Measurements from ENCODE around the gene ANKS6.

ANKS6 gene

GRCh38 chr9:98738741-98739140 is 57.6 kb downstream of the ANKS6 start:
- no peak for DNase-seq (ENCODE audit: low read depth in 4 of 4, low spot score in 1 of 4)

GRCh38 chr9:98736226-98736625 is 60.1 kb downstream of the ANKS6 start:
- DNase-seq (ENCODE audit: low read depth in 4 of 4, low spot score in 1 of 4): no peak

GRCh38 chr9:98732801-98733200 is 63.6 kb downstream of the ANKS6 start:
- no peak for DNase-seq (ENCODE audit: low read depth in 4 of 4, low spot score in 1 of 4)

- DNase-seq (ENCODE audit: low read depth in 4 of 4, low spot score in 1 of 4): no peak
These were observed 64.3 kb downstream of the ANKS6 start for GRCh38 chr9:98732091-98732490.

- no peak for DNase-seq (ENCODE audit: low read depth in 4 of 4, low spot score in 1 of 4)
These were observed 65.5 kb downstream of the ANKS6 start for GRCh38 chr9:98730871-98731270.

- no peak for DNase-seq (ENCODE audit: low read depth in 4 of 4, low spot score in 1 of 4)
These were observed 67.9 kb downstream of the ANKS6 start for GRCh38 chr9:98728500-98728899.

- no peak for DNase-seq (ENCODE audit: low read depth in 4 of 4, low spot score in 1 of 4)
These were observed 68.9 kb downstream of the ANKS6 start for GRCh38 chr9:98727428-98727827.

GRCh38 chr9:98726735-98727134 is 69.6 kb downstream of the ANKS6 start:
- no peak for DNase-seq (ENCODE audit: low read depth in 4 of 4, low spot score in 1 of 4)

- DNase-seq (ENCODE audit: low read depth in 4 of 4, low spot score in 1 of 4): no peak
These were observed 71.4 kb downstream of the ANKS6 start for GRCh38 chr9:98724810-98725530.

GRCh38 chr9:98721643-98722042 is 74.7 kb downstream of the ANKS6 start:
- DNase-seq (ENCODE audit: low read depth in 4 of 4, low spot score in 1 of 4): no peak

GRCh38 chr9:98720402-98720801 is 76.0 kb downstream of the ANKS6 start:
- no peak for DNase-seq (ENCODE audit: low read depth in 4 of 4, low spot score in 1 of 4)

GRCh38 chr9:98719055-98719454 is 77.3 kb downstream of the ANKS6 start:
- no peak for DNase-seq (ENCODE audit: low read depth in 4 of 4, low spot score in 1 of 4)

- no peak for DNase-seq (ENCODE audit: low read depth in 4 of 4, low spot score in 1 of 4)
These were observed 81.5 kb downstream of the ANKS6 start for GRCh38 chr9:98714833-98715232.

GRCh38 chr9:98712987-98713386 is 83.4 kb downstream of the ANKS6 start:
- DNase-seq (ENCODE audit: low read depth in 4 of 4, low spot score in 1 of 4): no peak

- DNase-seq (ENCODE audit: low read depth in 4 of 4, low spot score in 1 of 4): no peak
These were observed 86.1 kb downstream of the ANKS6 start for GRCh38 chr9:98709968-98710965.

GRCh38 chr9:98708933-98709911 is 87.1 kb downstream of the ANKS6 start, which contains the start of gene GABBR2:
TSS of gene GABBR2 (minus strand) at chr9:98708935. CDS start at chr9:98708737, 198 bp downstream.
- no peak for DNase-seq (ENCODE audit: low read depth in 4 of 4, low spot score in 1 of 4)

GRCh38 chr9:98708103-98708932 is 88.0 kb downstream of the ANKS6 start:
- no peak for DNase-seq (ENCODE audit: low read depth in 4 of 4, low spot score in 1 of 4)

GRCh38 chr9:98707166-98708102 is 88.9 kb downstream of the ANKS6 start:
- peak in 1 of 4 experiments; percentile 20 for DNase-seq (ENCODE audit: low read depth in 4 of 4, low spot score in 1 of 4)

- no peak for DNase-seq (ENCODE audit: low read depth in 4 of 4, low spot score in 1 of 4)
These were observed 89.6 kb downstream of the ANKS6 start for GRCh38 chr9:98706651-98707165.
